Stimulated activated CD8-positive, alpha-beta memory T cell treated with anti-CD3 and anti-CD28 coated beads, Interleukin-2, amount 100 ng/mL, for 1 hour (primary cell): ENCODE measurements around the gene IFRD2.
"Not testable (repeated sequence)": the region's sequence is repeated elsewhere in the genome, so short reads cannot be mapped to it uniquely, and the experiment has no call there.

Experiments used
- DNase-seq, 2 donors: peaks; one replicate each; pipeline ENCODE4 v3.0.0-alpha.2; 2020; ENCODE audit warnings: low read depth in 2 of 2

The IFRD2 gene

GRCh38 chr3:50286322-50287227 is 5.7 kb downstream of the IFRD2 start:
- DNase-seq: no peak

GRCh38 chr3:50284121-50284520 is 8.1 kb downstream of the IFRD2 start:
- not testable (repeated sequence) for DNase-seq

- no peak for DNase-seq
Measured at GRCh38 chr3:50279255-50280016, 12.8 kb downstream of the IFRD2 start.

- no peak for DNase-seq
Measured at GRCh38 chr3:50278880-50279224, 13.4 kb downstream of the IFRD2 start, which contains the start of gene LSMEM2. LSMEM2 (plus strand) TSS chr3:50279087; CDS start chr3:50279114, 27 bp downstream.

- no peak for DNase-seq
Measured at GRCh38 chr3:50278123-50278879, 13.9 kb downstream of the IFRD2 start.

- no peak for DNase-seq
Measured at GRCh38 chr3:50276762-50277101, 15.5 kb downstream of the IFRD2 start.

GRCh38 chr3:50275996-50276761 is 16.1 kb downstream of the IFRD2 start:
- DNase-seq: no peak

- no peak for DNase-seq
Measured at GRCh38 chr3:50275141-50275995, 16.9 kb downstream of the IFRD2 start.

- DNase-seq: peak; percentile 22 to 62
Measured at GRCh38 chr3:50274371-50275104, 17.7 kb downstream of the IFRD2 start.

- no peak for DNase-seq
Measured at GRCh38 chr3:50273689-50274065, 18.6 kb downstream of the IFRD2 start.

GRCh38 chr3:50272911-50273688 is 19.1 kb downstream of the IFRD2 start:
- DNase-seq: peak; percentile 75 to 78

GRCh38 chr3:50272538-50272910 is 19.7 kb downstream of the IFRD2 start:
- DNase-seq: not testable (repeated sequence)

GRCh38 chr3:50271314-50271936 is 20.8 kb downstream of the IFRD2 start:
- no peak for DNase-seq

- DNase-seq: no peak
Measured at GRCh38 chr3:50270422-50271224, 21.6 kb downstream of the IFRD2 start.

GRCh38 chr3:50269977-50270413 is 22.2 kb downstream of the IFRD2 start:
- DNase-seq: no peak

GRCh38 chr3:50269460-50269859 is 22.8 kb downstream of the IFRD2 start:
- no peak for DNase-seq

GRCh38 chr3:50268703-50269451 is 23.4 kb downstream of the IFRD2 start, which contains the start of gene SEMA3B:
SEMA3B (plus strand) TSS chr3:50269147; CDS start chr3:50269241, 94 bp downstream.
- DNase-seq: no peak
